OCI-LY7 (cell line): ENCODE results near the gene NOL8. TPM values are rescaled to one million over a fixed set of nuclear protein-coding genes. Genes with fewer than 3 reads are reported as not detected.

Experiments
- BruUV-seq: library from RNA; stranded (reverse); fragments of 400-500 nt; replicated peaks from 2 replicates; lab custom pipeline; 2021; lab: Mats Ljungman, UMichigan
- CTCF ChIA-PET: fragments of 300-600 bp; sonication (Branson Sonifier 250); formaldehyde crosslinking; loops from one replicate; lab custom pipeline; 2022; ENCODE audit warnings: antibody characterized with exemption; ENCODE audit not compliant: unreplicated experiment; lab: Charles Lee
- POLR2A ChIA-PET: fragments of 300-600 bp; sonication (Branson Sonifier 250); formaldehyde crosslinking; loops from one replicate; lab custom pipeline; 2022; ENCODE audit warnings: antibody characterized with exemption; lab: Charles Lee
- DNase-seq: peaks from one replicate; pipeline ENCODE4 v3.0.0-alpha.2; 2015; ENCODE audit warnings: low spot score
- H2AFZ ChIP-seq: fragments of 200-600 bp; sonication (generic), shearing (Covaris generic); 2 replicates; pipeline ENCODE4 v1.6.1; 2014; ENCODE audit warnings: mild to moderate bottlenecking, antibody characterized with exemption, low read length, moderate library complexity
- H3K27ac ChIP-seq: fragments of 200-600 bp; sonication (generic); 2 replicates; pipeline ENCODE4 v1.5.1; 2014; ENCODE audit warnings: mixed run types, low read depth, mild to moderate bottlenecking, moderate library complexity, low read length, inconsistent platforms; ENCODE audit not compliant: poor library complexity, severe bottlenecking
- H3K36me3 ChIP-seq: fragments of 200-600 bp; sonication (generic); 2 replicates; pipeline ENCODE4 v1.6.1; 2014; ENCODE audit warnings: mild to moderate bottlenecking, antibody characterized with exemption, low read length, moderate library complexity, mixed read lengths; ENCODE audit not compliant: insufficient read depth
- H3K4me1 ChIP-seq: fragments of 200-600 bp; sonication (generic); 2 replicates; pipeline ENCODE4 v1.5.1; 2014; ENCODE audit warnings: mild to moderate bottlenecking, low read length; ENCODE audit not compliant: insufficient read depth, poor library complexity, severe bottlenecking
- H3K4me2 ChIP-seq: fragments of 200-600 bp; sonication (generic); 2 replicates; pipeline ENCODE4 v1.6.1; 2014; ENCODE audit warnings: mild to moderate bottlenecking, low read length
- H3K4me3 ChIP-seq: fragments of 200-600 bp; sonication (generic); 2 replicates; pipeline ENCODE4 v1.5.1; 2014; ENCODE audit warnings: mild to moderate bottlenecking, low read depth, low read length; ENCODE audit not compliant: poor library complexity, severe bottlenecking
- H3K79me2 ChIP-seq: fragments of 200-600 bp; sonication (generic); 2 replicates; pipeline ENCODE4 v1.6.1; 2016; ENCODE audit warnings: low read depth, mild to moderate bottlenecking, low read length, moderate library complexity, mixed read lengths; ENCODE audit not compliant: insufficient read depth
- H3K9me2 ChIP-seq: fragments of 200-600 bp; sonication (generic); 2 replicates; pipeline ENCODE4 v1.6.1; 2016; ENCODE audit warnings: mild to moderate bottlenecking, low read length, mixed read lengths; ENCODE audit not compliant: insufficient read depth
- H3K9me3 ChIP-seq: fragments of 200-600 bp; sonication (generic); 2 replicates; pipeline ENCODE4 v1.6.1; 2014; ENCODE audit warnings: mild to moderate bottlenecking, mixed run types, low read length, mixed read lengths
- H4K20me1 ChIP-seq: fragments of 200-600 bp; sonication (generic); 2 replicates; pipeline ENCODE4 v1.6.1; 2014; ENCODE audit warnings: mild to moderate bottlenecking, antibody characterized with exemption, low read length, moderate library complexity, mixed read lengths; ENCODE audit not compliant: insufficient read depth
- CTCF ChIP-seq: fragments of 200-600 bp; sonication (generic); conservative IDR thresholded peaks from 2 replicates; pipeline ENCODE4 v1.5.1; 2014; ENCODE audit warnings: mild to moderate bottlenecking, antibody characterized with exemption, low read length, moderate library complexity, mixed read lengths
- EZH2phosphoT487 ChIP-seq: fragments of 200-600 bp; sonication (generic); IDR thresholded peaks from 2 replicates; pipeline ENCODE4 v1.6.1; 2018; ENCODE audit warnings: low read depth, borderline replicate concordance, mild to moderate bottlenecking, mixed run types, antibody characterized with exemption, low read length, moderate library complexity, mixed read lengths
- intact Hi-C: fragments of 100-400 bp; cut with micrococcal nuclease; formaldehyde crosslinking; loops from one replicate; pipeline ENCODE4 v1.10.0; 2022; ENCODE audit not compliant: unreplicated experiment
- total RNA-seq, 2 experiments: library from RNA; depleted of rRNA in 1 of 2; stranded (reverse); fragments of >200 nt in 1 of 2; shearing (Covaris generic) in 1 of 2; gene quantifications; 2 replicates each; pipeline ENCODE4 v1.2.3, GENCODE V29; 2014 to 2022

NOL8 gene
- total RNA-seq, 2 experiments from 2014 or later: 29.3 to 63.6 TPM

GRCh38 chr9:92369075-92369474, 43.9 kb upstream of the NOL8 start:
- peaks cover 32% of the 10 kb centered on the region for H3K36me3 ChIP-seq
- no peak for TF ChIP-seq EZH2phosphoT487
- no peak for TF ChIP-seq CTCF
- peaks cover 10% of the 10 kb centered on the region; the same call in 1 of the 2 replicates for H3K9me3 ChIP-seq
- H2AFZ ChIP-seq: no peak overlapping the region
- intact Hi-C loops: no loop called here
- ChIA-PET CTCF (no interaction called here), POLR2A (no interaction called here)
- no peaks in the 10 kb centered on the region for H4K20me1 ChIP-seq
- H3K4me1 ChIP-seq: no peaks in the 10 kb centered on the region
- H3K79me2 ChIP-seq: no peaks in the 10 kb centered on the region
- BruUV-seq: no TSS peak
- H3K27ac ChIP-seq: no peak overlapping the region
- no peaks in the 10 kb centered on the region for H3K9me2 ChIP-seq
- no peak overlapping the region for H3K4me3 ChIP-seq
- H3K4me2 ChIP-seq: no peak overlapping the region
- no peak for DNase-seq

- ChIA-PET CTCF (no interaction called here), POLR2A (no interaction called here)
- no peak for TF ChIP-seq CTCF
- TF ChIP-seq EZH2phosphoT487: no peak
- peaks cover 34% of the 10 kb centered on the region for H3K36me3 ChIP-seq
- H3K4me2 ChIP-seq: no peak overlapping the region
- H3K27ac ChIP-seq: no peak overlapping the region
- intact Hi-C loops: no loop called here
- no peaks in the 10 kb centered on the region for H3K9me2 ChIP-seq
- H3K9me3 ChIP-seq: peaks cover 10% of the 10 kb centered on the region; the same call in 1 of the 2 replicates
- H3K4me3 ChIP-seq: no peak overlapping the region
- no peaks in the 10 kb centered on the region for H3K4me1 ChIP-seq
- DNase-seq: no peak
- no peaks in the 10 kb centered on the region for H3K79me2 ChIP-seq
- H4K20me1 ChIP-seq: no peaks in the 10 kb centered on the region
- H2AFZ ChIP-seq: no peak overlapping the region
- no TSS peak for BruUV-seq
Measured at GRCh38 chr9:92360083-92360482, 34.9 kb upstream of the NOL8 start.

GRCh38 chr9:92359394-92359995, 34.3 kb upstream of the NOL8 start:
- no peak overlapping the region for H3K4me2 ChIP-seq
- H4K20me1 ChIP-seq: no peaks in the 10 kb centered on the region
- H3K9me3 ChIP-seq: peaks cover 10% of the 10 kb centered on the region; the same call in 1 of the 2 replicates
- no peak for DNase-seq
- ChIA-PET CTCF (no interaction called here), POLR2A (no interaction called here)
- no peaks in the 10 kb centered on the region for H3K4me1 ChIP-seq
- H2AFZ ChIP-seq: no peak overlapping the region
- H3K27ac ChIP-seq: no peak overlapping the region
- BruUV-seq: no TSS peak
- TF ChIP-seq EZH2phosphoT487 (no peak), CTCF (no peak)
- H3K4me3 ChIP-seq: no peak overlapping the region
- no peaks in the 10 kb centered on the region for H3K79me2 ChIP-seq
- intact Hi-C loops: no loop called here
- H3K36me3 ChIP-seq: peaks cover 35% of the 10 kb centered on the region
- no peaks in the 10 kb centered on the region for H3K9me2 ChIP-seq
